GM18502 (cell line): ENCODE results near the gene HSPB1.
A peak's percentile ranks its signal among the peaks of the same experiment; 100 is the strongest.
"Not testable (repeated sequence)": the region's sequence is repeated elsewhere in the genome, so short reads cannot be mapped to it uniquely, and the experiment has no call there.

Experiments used
- ATAC-seq: cut with Tn5 transposase; IDR thresholded peaks from one replicate; pipeline ENCODE4 v1.9.1; 2021; ENCODE audit warnings: mild to moderate bottlenecking; ENCODE audit not compliant: unreplicated experiment, poor library complexity

HSPB1 gene

GRCh38 chr7:76302347-76303201 is at the start of gene HSPB1:
TSS of gene HSPB1 (plus strand) at chr7:76302673. CDS start at chr7:76302713, 40 bp downstream.
- ATAC-seq: peak; percentile 76

- no peak for ATAC-seq
Observed at GRCh38 chr7:76254781-76255180, 47.7 kb upstream of the HSPB1 start.

GRCh38 chr7:76257973-76258372 is 44.5 kb upstream of the HSPB1 start:
- no peak for ATAC-seq

DNA sequence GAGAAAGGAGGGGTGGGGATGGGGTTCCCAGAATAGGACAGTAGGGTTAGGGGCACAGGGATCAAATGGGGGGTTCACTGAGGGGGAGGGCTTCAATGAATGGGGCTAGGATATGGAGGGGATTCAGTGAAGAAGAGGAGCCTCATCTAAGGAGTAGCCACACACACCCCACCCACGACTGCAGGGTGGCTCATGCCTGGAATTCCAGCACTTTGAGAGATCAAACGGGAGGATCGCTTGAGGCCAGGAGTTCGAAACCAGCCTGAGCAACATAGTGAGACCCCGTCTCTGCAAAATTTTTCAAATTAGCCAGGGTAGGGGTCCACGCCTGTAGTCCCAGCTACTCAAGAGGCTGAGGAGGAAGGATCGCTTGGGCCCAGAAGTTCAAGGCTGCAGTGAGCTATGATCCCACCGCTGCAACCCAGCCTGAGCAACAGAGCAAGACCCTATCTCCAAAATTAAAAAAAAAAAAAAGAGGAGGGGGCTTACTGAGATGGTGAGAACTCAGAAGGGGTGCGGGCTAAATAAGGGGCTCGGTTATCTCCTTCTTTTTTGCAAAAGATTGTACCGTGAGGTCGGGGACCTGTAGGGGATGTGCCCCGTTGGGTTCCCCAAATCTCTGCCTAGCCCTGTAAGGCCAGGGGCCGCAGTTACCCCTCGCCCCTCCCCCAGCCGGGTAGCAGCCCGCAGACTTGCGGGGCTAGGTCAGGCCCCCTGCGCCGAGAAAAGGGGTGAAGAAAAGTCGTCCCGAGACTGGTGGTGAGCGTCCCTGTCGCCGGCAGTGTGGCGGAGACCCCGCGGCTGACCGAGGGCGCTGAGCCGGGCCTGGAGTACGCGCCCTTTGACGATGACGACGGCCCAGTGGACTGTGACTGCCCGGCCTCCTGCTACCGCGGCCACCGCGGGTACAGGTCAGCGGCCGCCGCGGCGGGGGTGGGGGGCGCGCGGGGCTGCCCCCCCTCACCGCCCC is 43.1 kb upstream of the HSPB1 start:
- no peak for ATAC-seq

GRCh38 chr7:76260171-76260703 is 42.2 kb upstream of the HSPB1 start:
- no peak for ATAC-seq

GRCh38 chr7:76261329-76261728 is 41.1 kb upstream of the HSPB1 start:
- no peak for ATAC-seq

DNA sequence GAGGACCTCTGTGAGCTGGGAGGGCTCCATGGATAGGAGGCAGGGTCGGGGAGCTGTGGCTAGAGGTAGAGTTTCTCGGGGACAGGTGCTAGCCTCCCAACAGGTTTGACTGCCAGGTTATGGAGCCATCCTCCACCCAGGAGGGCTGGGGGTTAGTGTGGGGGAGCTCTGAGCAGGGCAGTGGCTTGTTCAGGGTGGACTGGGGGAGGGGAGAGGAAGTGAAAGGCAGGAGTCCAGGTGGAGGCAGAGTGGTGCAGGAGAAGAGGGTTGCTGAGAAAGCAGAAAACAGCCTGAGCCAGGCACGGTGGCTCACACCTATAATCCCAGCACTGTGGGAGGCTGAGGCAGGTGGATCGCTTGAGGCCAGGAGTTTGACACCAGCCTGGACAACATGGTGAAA is 40.5 kb upstream of the HSPB1 start:
- no peak for ATAC-seq

DNA sequence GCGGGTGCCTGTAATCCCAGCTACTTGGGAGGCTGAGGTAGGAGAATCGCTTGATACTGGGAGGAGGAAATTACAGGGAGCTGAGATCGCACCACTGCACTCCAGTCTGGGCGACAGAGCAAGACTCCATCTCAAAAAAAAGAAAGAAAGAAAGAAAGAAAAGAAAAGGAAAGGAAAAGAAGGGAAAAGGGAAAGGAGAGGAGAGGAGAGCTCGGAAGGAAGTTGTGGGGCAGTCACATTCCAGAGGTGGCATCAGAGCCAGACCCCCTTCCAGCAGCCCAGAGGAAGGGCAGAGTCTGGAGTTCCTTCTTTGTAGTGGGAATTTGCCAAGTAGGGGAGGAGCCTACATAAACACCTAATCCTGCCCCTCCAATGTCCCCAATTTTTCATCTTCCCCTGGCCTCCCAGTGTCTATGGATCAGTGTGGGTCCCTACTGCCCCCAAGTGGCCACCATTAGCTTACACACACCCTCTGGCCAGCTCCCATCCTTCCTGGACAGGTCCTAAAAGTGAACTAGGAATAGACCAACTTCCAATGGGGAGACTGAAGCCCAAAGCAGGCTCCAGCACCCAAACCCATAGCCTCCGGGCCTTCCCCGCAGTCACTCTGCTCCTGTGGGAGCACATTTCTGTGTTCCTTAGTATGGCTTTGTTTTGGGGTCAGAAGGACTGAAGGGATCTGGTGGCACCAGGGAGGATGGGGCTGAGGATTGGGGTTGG is 39.6 kb upstream of the HSPB1 start:
- no peak for ATAC-seq

DNA sequence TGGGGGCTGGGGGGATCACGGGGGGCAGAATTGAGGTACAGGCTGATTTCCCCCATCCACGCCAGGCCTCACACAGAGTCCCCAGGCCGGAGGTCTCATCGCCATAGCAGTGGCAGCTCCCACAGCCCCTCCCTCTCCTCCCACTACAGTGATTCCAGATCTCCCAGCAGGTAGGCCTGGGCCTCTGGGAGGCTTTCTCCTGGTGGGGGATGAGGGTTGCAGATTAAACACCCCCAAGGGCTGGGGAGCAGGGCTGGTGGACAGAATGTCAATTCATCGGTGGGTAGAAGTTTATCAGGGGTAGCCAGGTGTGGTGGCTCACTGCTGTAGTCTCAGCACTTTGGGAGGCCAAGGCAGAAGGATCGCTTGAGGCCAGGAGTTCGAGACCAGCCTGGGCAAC is 37.2 kb upstream of the HSPB1 start:
- ATAC-seq: no peak

GRCh38 chr7:76267107-76267893 is 35.2 kb upstream of the HSPB1 start:
- ATAC-seq: no peak

DNA sequence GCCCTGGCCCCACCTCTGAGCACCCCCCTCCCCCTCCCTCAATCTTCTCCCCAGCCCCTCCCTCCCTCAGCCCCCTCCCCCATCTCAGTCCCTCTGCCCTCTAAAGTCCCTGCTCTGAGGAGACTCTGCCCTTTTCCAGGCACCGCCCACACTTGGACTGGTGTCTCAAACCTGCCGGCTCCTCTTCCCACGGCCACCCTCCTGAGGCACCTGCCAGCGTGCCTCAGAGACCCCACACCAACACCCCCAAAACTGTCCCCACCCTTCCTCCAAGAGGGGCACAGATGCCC is 34.6 kb upstream of the HSPB1 start:
- no peak for ATAC-seq

GRCh38 chr7:76268376-76268775 is 34.1 kb upstream of the HSPB1 start:
- no peak for ATAC-seq

- ATAC-seq: no peak
Observed at GRCh38 chr7:76269895-76270294, 32.6 kb upstream of the HSPB1 start.

- ATAC-seq: not testable (repeated sequence)
Observed at GRCh38 chr7:76271384-76271783, 31.1 kb upstream of the HSPB1 start.

DNA sequence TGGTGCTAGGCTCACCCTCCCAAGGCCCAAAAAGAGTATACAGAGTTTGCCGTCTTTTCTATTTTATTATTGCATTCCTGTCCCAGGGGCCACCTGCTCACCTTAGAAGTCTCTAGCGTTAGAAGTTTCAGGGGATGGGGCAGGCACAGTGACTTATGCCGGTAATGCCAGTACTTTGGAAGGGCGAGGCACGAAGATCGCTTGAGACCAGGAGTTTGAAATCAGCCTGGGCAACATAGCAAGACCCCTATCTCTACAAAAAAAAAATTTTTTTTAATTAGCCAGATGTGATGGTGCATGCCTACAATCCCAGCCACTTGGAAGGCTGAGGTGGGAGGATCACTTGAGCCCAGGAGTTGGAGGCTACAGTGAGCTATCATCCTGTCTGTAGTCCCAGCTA is 30.3 kb upstream of the HSPB1 start:
- ATAC-seq: no peak

DNA sequence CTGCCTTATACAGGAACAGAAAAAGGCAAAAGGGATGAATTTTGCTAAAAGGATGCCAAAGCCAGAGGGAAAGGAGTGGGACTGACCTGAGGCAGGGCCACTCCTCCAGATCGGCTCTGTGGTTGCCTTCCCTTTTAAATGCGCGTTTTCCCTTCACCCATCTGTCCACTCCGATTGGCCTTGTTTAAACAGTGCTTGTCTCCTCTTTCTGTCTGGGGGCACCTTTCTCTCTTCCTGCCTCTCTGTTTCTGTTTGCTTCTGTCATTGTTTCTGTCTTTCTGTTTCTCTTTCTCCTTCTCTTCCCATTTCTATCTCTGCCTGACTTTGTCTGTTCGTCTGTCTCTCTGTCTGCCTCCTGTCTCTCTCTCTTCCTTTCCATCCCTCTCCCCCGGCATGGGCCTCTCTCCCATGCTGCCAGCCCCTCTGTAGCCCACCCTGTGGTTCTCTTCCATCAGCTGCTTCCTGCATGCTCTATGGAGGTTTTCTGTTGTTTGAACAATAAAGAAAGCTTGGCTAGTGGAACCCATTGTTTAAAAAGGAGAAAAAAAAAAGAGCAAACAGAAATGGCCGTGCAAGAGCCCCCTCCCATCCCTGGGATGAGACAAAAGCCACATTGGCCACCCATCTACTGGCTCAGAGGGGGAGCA is 29.5 kb upstream of the HSPB1 start:
- peak; percentile 55 for ATAC-seq

DNA sequence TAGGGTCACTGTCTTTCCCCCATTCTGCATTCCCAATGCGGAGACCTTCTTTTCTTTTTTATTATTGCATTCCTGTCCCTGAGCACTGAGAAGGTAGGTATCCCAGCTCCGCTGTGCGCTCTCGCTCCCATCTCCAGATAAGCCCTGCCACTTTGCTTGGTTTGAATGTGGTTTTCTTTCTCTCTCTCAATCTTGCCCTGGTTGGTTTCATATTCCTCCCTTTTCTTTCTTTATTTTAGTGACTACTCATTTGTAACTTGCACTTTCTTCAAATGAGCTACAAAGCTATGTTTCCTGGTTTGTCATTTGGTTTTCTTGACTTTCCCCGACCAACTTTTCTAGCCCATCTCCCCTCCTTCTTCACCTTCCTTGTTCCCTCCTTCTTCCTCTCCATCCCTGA is 29.0 kb upstream of the HSPB1 start:
- ATAC-seq: no peak

- no peak for ATAC-seq
Observed at GRCh38 chr7:76278540-76278939, 23.9 kb upstream of the HSPB1 start.

DNA sequence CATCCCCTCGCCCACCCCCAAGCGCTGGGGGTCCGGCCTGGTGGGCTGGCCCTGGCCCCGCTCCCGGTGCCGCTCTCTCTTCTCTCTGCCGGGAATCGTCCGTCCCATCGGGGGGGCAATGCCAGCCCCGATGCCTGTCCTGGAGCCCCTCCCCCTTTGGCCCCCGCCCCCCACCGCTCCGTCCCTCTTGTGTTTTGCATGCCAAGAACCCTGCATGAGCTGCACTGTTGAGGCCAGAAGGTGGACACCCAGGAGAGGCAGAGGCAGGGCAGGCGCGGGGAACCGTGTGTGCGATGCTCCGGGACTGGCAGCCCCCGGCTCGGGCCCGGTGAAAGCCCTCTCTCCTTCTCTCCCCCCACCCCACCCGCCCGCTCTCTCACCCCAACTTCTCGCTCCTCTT is 22.1 kb upstream of the HSPB1 start:
- no peak for ATAC-seq
